ENCODE data around the gene PHLDB3. TPM values are rescaled to one million over a fixed set of nuclear protein-coding genes. Genes with fewer than 3 reads are reported as not detected.
"Not testable (repeated sequence)": the region's sequence is repeated elsewhere in the genome, so short reads cannot be mapped to it uniquely, and the experiment has no call there.

Gene PHLDB3
- polyA plus RNA-seq, 4 donors, result 5.7 to 13.7 (median 8.8) TPM

DNA sequence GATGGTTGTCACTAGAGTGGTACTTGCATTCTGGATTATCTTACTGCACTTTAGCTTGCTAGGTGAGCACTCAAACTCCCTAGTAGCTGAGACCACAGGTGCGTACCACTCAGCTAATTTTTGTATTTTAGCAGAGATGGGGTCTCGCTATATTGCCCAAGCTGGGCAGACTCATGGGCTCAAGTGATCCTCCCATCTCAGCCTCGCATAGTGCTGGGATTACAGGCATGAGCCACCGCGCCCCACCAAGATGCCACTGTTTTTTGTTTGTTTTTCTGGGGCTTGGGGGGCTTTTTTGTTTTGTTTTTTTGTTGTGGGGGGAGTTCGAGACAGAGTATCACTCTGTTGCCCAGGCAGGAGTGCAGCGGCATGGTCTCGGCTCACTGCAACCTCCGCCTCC, 56.9 kb downstream of the PHLDB3 start:
- DNase-seq (ENCODE audit: low read depth in 4 of 4, low spot score in 3 of 4), result no peak

DNA sequence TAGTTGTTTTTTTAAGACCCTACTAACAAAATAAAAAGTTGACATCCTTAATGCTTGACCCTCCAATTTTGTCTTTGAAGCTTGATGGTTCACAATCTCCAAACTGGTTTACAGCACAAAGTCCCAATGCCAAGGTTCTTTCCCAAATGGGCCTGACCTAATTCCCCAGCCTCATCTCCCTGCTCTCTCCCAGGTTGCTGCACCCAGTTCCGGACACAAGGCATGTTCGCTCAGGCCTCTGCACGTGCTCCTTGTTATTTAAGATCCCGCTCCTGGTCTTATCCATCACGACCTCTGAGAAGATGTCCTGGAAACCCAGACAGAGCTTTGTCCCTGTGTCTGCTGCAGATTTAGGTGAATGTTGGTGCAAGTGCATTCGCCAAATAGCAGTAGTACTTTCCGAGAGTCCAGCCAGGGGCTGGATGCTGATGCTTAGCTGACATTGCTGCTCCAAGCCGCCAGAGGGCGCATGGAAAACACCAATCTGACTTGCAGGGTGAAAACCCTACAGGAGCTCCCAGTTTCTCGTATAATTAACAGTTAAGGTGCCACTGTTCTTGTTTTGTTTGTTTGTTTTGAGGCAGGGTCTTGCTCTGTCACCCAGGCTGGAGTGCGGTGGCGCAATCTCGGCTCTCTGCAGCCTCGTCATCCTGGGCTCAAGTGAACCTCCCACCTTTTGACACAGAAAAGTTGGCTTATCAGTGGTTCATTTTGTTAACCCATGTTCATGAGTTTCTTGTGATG, 57.6 kb downstream of the PHLDB3 start:
- DNase-seq (ENCODE audit: low read depth in 4 of 4, low spot score in 3 of 4), result peak in 3 of 4 donors; percentile 48 to 69 (median 68)

DNA sequence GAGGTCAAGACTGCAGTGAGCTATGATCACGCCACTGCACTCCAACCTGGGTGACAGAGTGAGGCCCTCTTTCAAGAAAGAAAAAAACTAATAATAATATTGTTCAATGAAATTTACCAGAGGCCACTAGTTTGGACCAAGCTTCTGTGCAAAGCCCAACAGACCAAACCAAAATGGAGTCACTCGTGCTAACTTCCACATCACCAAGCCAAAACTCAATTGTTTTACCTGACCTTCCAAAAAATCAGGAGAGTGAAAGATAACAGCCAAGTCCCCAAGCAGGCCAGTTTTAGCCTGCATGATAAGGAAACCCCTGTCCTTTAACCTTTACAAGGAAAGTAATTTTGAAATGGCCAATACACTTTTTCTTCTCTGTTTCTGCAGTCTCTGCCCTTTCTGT, 59.1 kb downstream of the PHLDB3 start:
- DNase-seq (ENCODE audit: low read depth in 4 of 4, low spot score in 3 of 4), result no peak

- DNase-seq (ENCODE audit: low read depth in 4 of 4, low spot score in 3 of 4), result no peak
Measured at GRCh38 chr19:43444531-43445287, 59.8 kb downstream of the PHLDB3 start.

DNA sequence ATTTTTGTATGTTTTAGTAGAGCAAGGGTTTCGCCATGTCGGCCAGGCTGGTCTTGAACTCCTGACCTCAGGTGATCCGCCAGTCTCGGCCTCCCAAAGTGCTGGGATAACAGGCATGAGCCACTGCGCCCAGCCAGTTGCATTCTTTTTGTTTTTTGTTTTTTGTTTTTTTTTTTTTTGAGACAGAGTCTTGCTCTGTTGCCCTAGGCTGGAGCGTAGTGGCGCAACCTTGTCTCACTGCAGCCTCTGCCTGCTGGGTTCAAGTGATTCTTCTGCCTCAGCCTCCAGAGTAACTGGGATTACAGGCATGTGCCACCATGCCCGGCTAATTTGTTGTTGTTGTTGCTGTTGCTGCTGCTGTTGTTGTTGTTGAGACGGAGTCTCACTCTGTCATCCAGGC, 60.5 kb downstream of the PHLDB3 start:
- DNase-seq (ENCODE audit: low read depth in 4 of 4, low spot score in 3 of 4), result not testable (repeated sequence)

DNA sequence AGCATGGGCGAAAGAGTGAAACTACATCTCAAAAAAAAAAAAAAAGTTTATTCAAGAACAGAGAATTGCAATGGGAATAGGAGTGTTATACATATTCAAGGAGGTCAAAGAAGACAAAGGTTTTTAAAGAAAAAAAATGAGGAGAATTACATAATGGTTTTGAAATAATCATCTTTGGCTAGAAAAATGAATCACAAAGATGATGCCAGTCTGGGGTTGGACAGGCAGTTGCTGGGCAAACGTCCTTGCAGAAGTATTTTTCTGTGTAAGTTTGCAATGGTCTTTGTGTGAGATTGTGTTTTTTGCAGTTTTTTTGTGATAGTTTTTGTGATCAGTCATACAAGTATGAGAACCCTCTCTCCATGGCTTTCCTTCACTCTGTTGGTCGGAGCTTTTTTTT, 62.8 kb downstream of the PHLDB3 start:
- DNase-seq (ENCODE audit: low read depth in 4 of 4, low spot score in 3 of 4), result no peak

GRCh38 chr19:43439709-43440063, 64.9 kb downstream of the PHLDB3 start:
- DNase-seq (ENCODE audit: low read depth in 4 of 4, low spot score in 3 of 4), result no peak

- DNase-seq (ENCODE audit: low read depth in 4 of 4, low spot score in 3 of 4), result no peak
Measured at GRCh38 chr19:43439032-43439708, 65.4 kb downstream of the PHLDB3 start.

GRCh38 chr19:43438291-43439031, 66.1 kb downstream of the PHLDB3 start:
- peak; percentile 39 to 61 (median 56) for DNase-seq (ENCODE audit: low read depth in 4 of 4, low spot score in 3 of 4)

- DNase-seq (ENCODE audit: low read depth in 4 of 4, low spot score in 3 of 4), result no peak
Measured at GRCh38 chr19:43437712-43438111, 66.8 kb downstream of the PHLDB3 start.

DNA sequence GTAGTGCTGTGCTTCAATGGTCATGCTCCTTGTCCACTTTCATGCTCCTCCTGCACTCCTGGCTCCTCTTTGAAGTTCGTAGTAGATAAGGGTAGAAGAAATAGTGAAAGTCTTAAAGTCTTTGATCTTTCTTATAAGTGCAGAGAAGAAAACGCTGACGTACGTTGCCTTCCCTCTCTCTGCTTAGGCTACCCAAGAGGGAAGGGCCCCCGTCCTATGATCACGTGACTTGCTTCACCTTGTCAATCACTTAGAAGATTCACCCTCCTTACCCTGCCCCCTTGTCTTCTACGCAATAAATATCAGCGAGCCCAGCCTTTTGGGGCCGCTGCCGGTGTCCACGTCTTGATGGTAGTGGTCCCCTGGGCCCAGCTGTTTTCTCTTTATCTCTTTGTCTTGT, 67.3 kb downstream of the PHLDB3 start:
- DNase-seq (ENCODE audit: low read depth in 4 of 4, low spot score in 3 of 4), result not testable (repeated sequence)

DNA sequence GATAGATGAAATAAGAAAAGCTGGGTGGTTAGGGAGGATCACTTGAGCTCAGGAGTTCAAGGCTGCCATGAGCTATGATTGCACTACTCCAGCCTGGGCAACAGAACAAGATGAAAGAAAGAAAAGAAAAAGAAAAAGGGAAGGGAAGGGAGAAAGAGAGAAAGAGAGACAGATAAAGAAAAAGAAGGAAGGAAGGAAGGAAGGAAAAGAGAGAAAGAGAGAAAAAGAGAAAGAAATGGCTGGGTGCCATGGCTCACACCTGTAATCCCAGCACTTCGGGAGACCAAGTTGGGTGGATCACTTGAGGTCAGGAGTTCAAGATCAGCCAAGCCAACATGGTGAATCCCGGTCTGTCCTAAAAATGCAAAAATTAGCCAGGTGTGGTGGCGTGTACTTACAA, 68.8 kb downstream of the PHLDB3 start:
- no peak for DNase-seq (ENCODE audit: low read depth in 4 of 4, low spot score in 3 of 4)

- no peak for DNase-seq (ENCODE audit: low read depth in 4 of 4, low spot score in 3 of 4)
Measured at GRCh38 chr19:43433689-43434088, 70.9 kb downstream of the PHLDB3 start.

GRCh38 chr19:43433358-43433673, 71.2 kb downstream of the PHLDB3 start:
- DNase-seq (ENCODE audit: low read depth in 4 of 4, low spot score in 3 of 4), result no peak

DNA sequence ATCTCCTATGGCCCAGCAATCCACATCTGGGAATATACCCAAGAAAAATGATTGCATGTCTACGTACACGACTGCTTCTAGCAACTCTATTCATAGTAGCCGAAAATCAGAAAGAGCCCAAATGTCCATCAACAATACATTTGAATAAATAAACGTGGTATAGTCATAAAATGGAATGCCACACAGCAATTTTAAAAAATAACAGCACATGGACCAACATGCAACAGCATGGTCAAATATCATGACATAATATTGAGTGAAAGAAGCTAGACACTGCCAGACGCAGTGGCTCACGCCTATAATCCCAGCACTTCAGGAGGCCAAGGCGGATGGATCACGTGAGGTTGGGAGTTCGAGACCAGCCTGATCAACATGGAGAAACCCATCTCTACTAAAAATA, 73.6 kb downstream of the PHLDB3 start:
- DNase-seq (ENCODE audit: low read depth in 4 of 4, low spot score in 3 of 4), result no peak

DNA sequence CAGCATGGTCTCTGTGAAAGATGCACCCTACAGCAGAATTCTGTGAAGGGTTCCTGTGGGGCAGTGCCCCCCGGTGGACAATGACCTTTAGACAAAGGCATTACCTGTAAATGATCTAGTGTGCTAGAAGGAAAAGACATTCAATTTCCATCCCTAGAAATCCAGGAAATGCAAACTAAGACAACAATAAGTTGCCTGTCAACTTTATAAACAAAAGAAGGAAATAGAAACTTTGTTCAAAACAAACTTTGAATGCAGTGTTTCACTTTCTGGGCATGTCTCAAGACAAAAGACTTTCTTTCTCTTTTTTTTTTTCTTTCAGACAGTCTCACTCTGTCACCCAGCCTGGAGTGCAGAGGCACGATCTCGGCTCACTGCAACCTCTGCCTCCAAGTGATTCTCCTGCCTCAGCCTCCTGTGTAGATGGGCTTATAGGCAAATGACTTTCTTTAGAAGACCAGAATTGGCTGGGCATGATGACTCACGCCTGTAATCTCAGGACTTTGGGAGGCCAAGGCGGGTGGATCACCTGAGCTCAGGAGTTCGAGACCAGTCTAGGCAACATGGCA, 74.3 kb downstream of the PHLDB3 start:
- DNase-seq (ENCODE audit: low read depth in 4 of 4, low spot score in 3 of 4), result peak in 1 of 4 donors; percentile 12

DNA sequence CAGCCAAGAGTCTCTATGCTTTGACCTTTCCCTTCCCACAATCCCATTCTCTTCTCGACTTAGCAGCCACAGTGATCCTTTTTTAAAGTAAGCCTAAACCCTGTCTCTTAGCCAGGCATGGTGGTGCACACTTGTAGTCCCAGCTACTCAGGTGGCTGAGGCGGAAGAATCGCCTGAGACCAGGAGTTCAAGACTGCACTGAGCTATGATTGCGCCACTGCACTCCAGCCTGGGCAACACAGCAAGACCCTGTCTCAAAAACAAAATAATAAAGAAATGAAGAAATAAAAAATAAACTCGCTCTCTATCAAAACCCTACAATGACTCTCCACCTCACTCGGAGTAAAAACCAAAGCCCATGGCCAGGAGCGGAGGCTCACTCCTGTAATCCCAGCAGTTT, 75.2 kb downstream of the PHLDB3 start:
- no peak for DNase-seq (ENCODE audit: low read depth in 4 of 4, low spot score in 3 of 4)

DNA sequence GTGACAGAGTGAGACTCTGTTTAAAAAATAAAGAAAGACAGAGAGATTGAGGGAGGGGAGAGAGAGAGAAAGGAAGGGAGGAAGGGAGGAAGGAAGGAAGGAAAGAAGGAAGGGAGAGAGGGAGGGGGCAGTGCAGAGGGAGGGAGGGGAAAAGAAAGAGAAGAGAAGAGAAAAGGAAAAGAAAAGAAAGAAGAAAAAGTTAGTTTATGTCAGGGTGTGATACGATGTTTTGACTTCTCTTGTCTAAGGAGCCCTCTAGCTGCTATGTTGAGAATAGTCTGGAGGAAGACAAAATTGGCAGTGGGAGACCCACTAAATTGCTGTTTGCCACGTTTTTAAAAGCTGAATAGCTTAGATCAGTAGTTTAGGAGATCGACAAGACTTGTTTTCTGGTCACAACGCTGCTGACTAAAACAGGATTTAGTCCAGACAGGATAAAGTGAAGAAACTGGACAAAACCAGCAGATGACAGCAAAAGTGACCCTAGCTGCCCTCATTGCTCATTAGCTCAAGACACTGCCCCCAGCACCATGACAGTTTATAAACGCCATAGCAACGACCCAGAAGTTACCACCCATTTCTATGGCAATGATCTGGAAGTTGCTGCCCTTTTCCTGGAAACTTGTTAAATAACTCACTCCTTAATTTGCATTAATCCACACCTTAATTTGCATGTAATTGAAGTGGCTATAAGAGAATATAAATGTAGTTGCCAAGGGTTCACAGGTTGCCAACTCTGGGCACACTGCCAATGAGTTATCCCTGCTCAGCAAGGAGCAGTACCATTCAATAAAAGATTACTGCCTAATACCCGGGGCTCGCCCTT, 78.8 kb downstream of the PHLDB3 start:
- DNase-seq (ENCODE audit: low read depth in 4 of 4, low spot score in 3 of 4), result no peak
